GM20000 (cell line): ENCODE data around the gene ATOH1.

ENCODE experiments used
- DNase-seq: peaks from one replicate; pipeline ENCODE4 v3.0.0; 2012; ENCODE audit warnings: low spot score
- TF ChIP-seq, protein P1 (sequence below): IDR thresholded peaks from 2 replicates; pipeline ENCODE4 v1.5.1; 2012; ENCODE audit warnings: mild to moderate bottlenecking, control low read depth; ENCODE audit errors: extremely low read depth, missing control alignments

Gene ATOH1, protein sequence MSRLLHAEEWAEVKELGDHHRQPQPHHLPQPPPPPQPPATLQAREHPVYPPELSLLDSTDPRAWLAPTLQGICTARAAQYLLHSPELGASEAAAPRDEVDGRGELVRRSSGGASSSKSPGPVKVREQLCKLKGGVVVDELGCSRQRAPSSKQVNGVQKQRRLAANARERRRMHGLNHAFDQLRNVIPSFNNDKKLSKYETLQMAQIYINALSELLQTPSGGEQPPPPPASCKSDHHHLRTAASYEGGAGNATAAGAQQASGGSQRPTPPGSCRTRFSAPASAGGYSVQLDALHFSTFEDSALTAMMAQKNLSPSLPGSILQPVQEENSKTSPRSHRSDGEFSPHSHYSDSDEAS

DNA sequence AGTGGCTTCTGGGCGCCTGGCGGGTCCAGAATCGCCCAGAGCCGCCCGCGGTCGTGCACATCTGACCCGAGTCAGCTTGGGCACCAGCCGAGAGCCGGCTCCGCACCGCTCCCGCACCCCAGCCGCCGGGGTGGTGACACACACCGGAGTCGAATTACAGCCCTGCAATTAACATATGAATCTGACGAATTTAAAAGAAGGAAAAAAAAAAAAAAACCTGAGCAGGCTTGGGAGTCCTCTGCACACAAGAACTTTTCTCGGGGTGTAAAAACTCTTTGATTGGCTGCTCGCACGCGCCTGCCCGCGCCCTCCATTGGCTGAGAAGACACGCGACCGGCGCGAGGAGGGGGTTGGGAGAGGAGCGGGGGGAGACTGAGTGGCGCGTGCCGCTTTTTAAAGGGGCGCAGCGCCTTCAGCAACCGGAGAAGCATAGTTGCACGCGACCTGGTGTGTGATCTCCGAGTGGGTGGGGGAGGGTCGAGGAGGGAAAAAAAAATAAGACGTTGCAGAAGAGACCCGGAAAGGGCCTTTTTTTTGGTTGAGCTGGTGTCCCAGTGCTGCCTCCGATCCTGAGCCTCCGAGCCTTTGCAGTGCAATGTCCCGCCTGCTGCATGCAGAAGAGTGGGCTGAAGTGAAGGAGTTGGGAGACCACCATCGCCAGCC lies at the start of gene ATOH1:
TSS of gene ATOH1 (plus strand) at position 422 of the 663 bp plus-strand sequence. CDS start at position 596, 174 bp downstream.
- TF ChIP-seq, protein P1, sequence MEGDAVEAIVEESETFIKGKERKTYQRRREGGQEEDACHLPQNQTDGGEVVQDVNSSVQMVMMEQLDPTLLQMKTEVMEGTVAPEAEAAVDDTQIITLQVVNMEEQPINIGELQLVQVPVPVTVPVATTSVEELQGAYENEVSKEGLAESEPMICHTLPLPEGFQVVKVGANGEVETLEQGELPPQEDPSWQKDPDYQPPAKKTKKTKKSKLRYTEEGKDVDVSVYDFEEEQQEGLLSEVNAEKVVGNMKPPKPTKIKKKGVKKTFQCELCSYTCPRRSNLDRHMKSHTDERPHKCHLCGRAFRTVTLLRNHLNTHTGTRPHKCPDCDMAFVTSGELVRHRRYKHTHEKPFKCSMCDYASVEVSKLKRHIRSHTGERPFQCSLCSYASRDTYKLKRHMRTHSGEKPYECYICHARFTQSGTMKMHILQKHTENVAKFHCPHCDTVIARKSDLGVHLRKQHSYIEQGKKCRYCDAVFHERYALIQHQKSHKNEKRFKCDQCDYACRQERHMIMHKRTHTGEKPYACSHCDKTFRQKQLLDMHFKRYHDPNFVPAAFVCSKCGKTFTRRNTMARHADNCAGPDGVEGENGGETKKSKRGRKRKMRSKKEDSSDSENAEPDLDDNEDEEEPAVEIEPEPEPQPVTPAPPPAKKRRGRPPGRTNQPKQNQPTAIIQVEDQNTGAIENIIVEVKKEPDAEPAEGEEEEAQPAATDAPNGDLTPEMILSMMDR, result no peak
- DNase-seq, result no peak

DNA sequence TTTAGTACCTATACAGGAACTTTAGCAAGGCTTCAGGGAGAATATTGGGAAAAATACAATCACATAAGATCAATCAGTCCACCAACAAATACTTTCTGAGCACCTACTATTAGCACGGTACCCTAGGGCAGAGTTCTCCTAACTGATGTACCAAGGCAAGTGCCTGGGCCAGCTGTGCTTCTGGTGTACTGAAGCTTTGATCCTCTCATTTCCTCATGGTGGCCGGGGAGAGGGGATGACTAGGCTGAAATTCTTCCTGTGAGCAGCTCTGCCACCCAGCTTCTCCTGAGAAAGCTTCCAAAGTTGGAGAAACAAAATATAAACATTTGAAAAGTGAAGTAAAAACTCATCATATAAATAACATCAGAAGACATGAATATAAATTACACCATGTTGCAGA lies 49.3 kb upstream of the ATOH1 start:
- DNase-seq, result no peak
- TF ChIP-seq, protein P1, result no peak

DNA sequence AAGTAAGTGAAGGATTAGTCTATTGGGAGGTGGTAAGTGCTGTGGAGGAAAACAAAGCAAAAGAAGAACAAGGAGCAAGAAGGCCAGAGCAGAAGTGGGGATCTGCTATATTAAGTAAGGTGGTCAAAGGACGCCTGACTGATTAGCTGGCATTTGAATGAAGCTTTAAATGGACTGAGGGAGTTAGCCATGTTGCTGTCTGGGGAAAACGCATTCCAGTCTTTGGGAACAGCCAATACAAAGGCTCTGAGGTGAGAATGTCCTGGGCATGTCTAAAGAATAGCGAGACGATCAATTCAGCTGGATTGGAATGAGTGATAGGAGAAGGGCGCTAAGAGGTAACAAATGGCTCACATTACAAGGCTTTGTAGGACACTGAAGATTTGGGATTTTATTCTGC lies 48.5 kb upstream of the ATOH1 start:
- TF ChIP-seq, protein P1, result no peak

DNA sequence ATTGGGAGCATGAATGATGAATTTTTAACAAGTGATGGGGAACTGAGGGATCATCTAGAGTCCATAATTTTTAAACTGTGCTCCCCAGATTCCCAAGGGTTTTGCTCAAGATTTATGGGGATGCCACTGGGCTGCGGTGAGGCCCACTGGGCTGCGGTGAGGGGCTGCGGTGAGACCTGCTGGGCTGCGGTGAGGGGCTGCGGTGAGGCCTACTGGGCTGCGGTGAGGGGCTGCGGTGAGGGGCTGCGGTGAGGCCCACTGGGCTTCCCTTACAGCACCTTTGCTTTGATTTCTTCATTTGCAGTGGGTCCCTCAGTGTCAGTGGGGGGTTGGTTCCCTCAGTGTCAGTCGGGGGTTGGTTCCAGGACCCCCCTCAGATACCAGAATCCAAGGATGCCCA lies 47.4 kb upstream of the ATOH1 start:
- DNase-seq, result no peak
- TF ChIP-seq, protein P1, result no peak

More for the DNA sequence above, 48.5 kb upstream of the ATOH1 start:
- no peak for DNase-seq

DNA sequence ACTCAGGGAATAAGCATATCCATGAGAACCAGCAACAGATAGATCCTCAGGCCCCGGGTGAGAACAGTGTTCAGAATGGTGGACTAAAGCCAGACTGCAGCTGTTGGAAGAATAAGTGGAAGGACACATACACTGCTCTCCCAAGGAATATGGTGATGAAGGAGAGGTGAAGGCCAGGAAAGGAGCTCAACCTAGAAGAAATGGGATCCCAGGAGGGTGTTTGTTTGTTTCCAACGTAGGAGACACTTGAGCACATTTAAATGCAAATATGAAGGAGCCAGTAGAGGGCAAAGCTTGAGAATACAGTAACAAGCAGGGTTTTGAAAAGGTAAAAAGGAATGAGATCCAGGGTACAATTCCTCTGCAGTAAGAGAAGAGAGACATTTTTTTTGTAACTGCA lies 42.4 kb upstream of the ATOH1 start:
- DNase-seq, result no peak
- TF ChIP-seq, protein P1, result no peak

DNA sequence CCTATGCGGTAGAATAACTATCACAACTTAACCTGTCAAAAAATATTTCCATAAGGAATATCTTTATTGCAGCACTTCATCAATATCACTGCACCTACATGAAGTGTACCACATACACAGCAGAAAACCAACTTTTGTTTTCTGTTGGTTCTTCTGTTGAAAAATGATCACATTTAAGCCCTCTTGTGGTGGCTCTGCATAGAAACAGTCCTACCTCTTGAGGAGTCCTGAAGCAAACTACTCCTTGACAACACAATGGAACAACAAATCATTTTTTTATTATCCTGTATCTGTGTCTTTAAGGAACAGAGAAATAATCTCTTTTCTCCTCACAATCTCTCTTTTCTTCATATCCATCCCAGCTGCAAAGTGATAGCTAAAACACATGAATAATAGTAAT lies 39.8 kb upstream of the ATOH1 start:
- peak; percentile 25 for DNase-seq
- TF ChIP-seq, protein P1, result peak; percentile 1

DNA sequence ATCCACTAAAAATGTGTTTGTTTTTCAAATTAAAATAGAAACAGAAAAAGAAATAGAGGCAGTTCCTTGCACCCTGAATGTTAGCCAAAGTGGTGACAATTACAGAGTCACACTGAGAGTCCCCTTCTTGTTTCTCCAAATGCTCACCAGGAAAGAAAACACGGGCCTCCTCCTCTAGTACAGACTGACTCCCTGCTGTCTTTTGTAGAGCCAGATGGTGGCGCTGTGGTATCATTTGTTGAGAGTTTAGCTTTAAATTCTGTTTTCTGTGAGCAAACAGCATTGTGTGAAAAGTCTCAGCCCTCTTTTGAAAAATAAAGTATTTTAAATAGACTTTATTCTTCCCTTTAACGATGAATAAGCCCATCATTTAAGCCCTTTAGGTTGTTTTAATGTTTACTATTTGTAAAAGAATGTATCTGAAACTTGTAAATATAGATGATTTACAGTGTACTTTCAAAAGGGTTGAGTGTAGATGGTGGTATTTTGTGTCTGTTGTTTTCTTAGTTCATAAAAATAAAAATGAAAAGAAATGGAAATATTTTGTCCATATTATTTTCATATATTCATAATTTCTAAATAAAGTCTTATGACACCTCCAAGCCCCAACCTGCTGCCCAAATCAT lies 36.9 kb upstream of the ATOH1 start:
- TF ChIP-seq, protein P1, result peak; percentile 86
- peak; percentile 63 for DNase-seq
